Measurements from ENCODE around the gene NOP10.
A peak's percentile ranks its signal among the peaks of the same experiment; 100 is the strongest.
"Not testable (repeated sequence)": the region's sequence is repeated elsewhere in the genome, so short reads cannot be mapped to it uniquely, and the experiment has no call there.

NOP10 gene

GRCh38 chr15:34354286-34354685 lies 11.3 kb upstream of the NOP10 start:
- H3K9ac ChIP-seq (ENCODE audit: low read length), result no peak overlapping the region
- H3K4me3 ChIP-seq (ENCODE audit: insufficient read depth in 1 of 2, low read depth in 1 of 2, low read length in 2 of 2), result no peak overlapping the region
- no peaks in the 10 kb centered on the region for H3K4me1 ChIP-seq (ENCODE audit: control insufficient read depth, insufficient read depth, low read depth, low read length)
- no peak overlapping the region for H4K8ac ChIP-seq (ENCODE audit: low read length)
- no peak overlapping the region for H2BK5ac ChIP-seq (ENCODE audit: low read depth, low read length, poor library complexity, severe bottlenecking)
- no peak overlapping the region for H2AFZ ChIP-seq (ENCODE audit: low read depth, low read length)
- no peak overlapping the region for H3K23ac ChIP-seq (ENCODE audit: low read length in 2 of 2)
- no peak overlapping the region for H3K14ac ChIP-seq (ENCODE audit: low read length in 2 of 2)
- H3K36me3 ChIP-seq (ENCODE audit: control insufficient read depth in 1 of 2, insufficient read depth in 2 of 2, low read depth in 1 of 2, low read length in 2 of 2), result peaks cover 38 to 49% of the 10 kb centered on the region in 2 experiments
- no peak overlapping the region for H3K4ac ChIP-seq (ENCODE audit: low read depth in 1 of 2, low read length in 2 of 2)
- H3K27me3 ChIP-seq (ENCODE audit: control insufficient read depth in 1 of 2, insufficient read depth in 1 of 2, low read length in 2 of 2), result peaks cover 0 to 6% of the 10 kb centered on the region in 2 experiments
- H2AK5ac ChIP-seq (ENCODE audit: low read length, severe bottlenecking), result no peak overlapping the region
- H3K9me3 ChIP-seq (ENCODE audit: control insufficient read depth, low read length), result no peaks in the 10 kb centered on the region
- WGBS, result 97% methylated on average over 7 of the region's 7 CpGs
- H2BK15ac ChIP-seq (ENCODE audit: low read depth, poor library complexity, severe bottlenecking), result no peak overlapping the region
- H3K27ac ChIP-seq (ENCODE audit: low read length, poor library complexity, severe bottlenecking), result no peak overlapping the region
- H2BK12ac ChIP-seq (ENCODE audit: low read length in 2 of 2), result no peak overlapping the region
- H3K79me1 ChIP-seq (replicated peaks; ENCODE audit: low read length, poor library complexity, severe bottlenecking), result no peaks in the 10 kb centered on the region
- no peak overlapping the region for H3K4me2 ChIP-seq (ENCODE audit: low read length, poor library complexity, severe bottlenecking)
- no peak for DNase-seq
- H3K18ac ChIP-seq (ENCODE audit: low read depth in 1 of 2, low read length in 2 of 2), result no peak overlapping the region
- H4K91ac ChIP-seq (ENCODE audit: low read length), result no peak overlapping the region
- H2BK120ac ChIP-seq (ENCODE audit: low read depth, low read length), result no peak overlapping the region

GRCh38 chr15:34353627-34354026 lies 10.7 kb upstream of the NOP10 start:
- H2BK120ac ChIP-seq (ENCODE audit: low read depth, low read length), result no peak overlapping the region
- H2BK5ac ChIP-seq (ENCODE audit: low read depth, low read length, poor library complexity, severe bottlenecking), result no peak overlapping the region
- no peaks in the 10 kb centered on the region for H3K79me1 ChIP-seq (replicated peaks; ENCODE audit: low read length, poor library complexity, severe bottlenecking)
- no peak overlapping the region for H3K4me2 ChIP-seq (ENCODE audit: low read length, poor library complexity, severe bottlenecking)
- no peak overlapping the region for H3K9ac ChIP-seq (ENCODE audit: low read length)
- no peaks in the 10 kb centered on the region for H3K9me3 ChIP-seq (ENCODE audit: control insufficient read depth, low read length)
- H3K14ac ChIP-seq (ENCODE audit: low read length in 2 of 2), result no peak overlapping the region
- H2AK5ac ChIP-seq (ENCODE audit: low read length, severe bottlenecking), result no peak overlapping the region
- H2AFZ ChIP-seq (ENCODE audit: low read depth, low read length), result no peak overlapping the region
- H3K36me3 ChIP-seq (ENCODE audit: control insufficient read depth in 1 of 2, insufficient read depth in 2 of 2, low read depth in 1 of 2, low read length in 2 of 2), result peaks cover 33 to 44% of the 10 kb centered on the region in 2 experiments
- no peak overlapping the region for H2BK15ac ChIP-seq (ENCODE audit: low read depth, poor library complexity, severe bottlenecking)
- H3K18ac ChIP-seq (ENCODE audit: low read depth in 1 of 2, low read length in 2 of 2), result no peak overlapping the region
- no peak overlapping the region for H4K91ac ChIP-seq (ENCODE audit: low read length)
- no peak overlapping the region for H3K4me3 ChIP-seq (ENCODE audit: insufficient read depth in 1 of 2, low read depth in 1 of 2, low read length in 2 of 2)
- no peak overlapping the region for H4K8ac ChIP-seq (ENCODE audit: low read length)
- H3K27me3 ChIP-seq (ENCODE audit: control insufficient read depth in 1 of 2, insufficient read depth in 1 of 2, low read length in 2 of 2), result peaks cover 5 to 6% of the 10 kb centered on the region in 2 experiments
- H3K27ac ChIP-seq (ENCODE audit: low read length, poor library complexity, severe bottlenecking), result no peak overlapping the region
- no peak for DNase-seq
- no peak overlapping the region for H3K4ac ChIP-seq (ENCODE audit: low read depth in 1 of 2, low read length in 2 of 2)
- H3K4me1 ChIP-seq (ENCODE audit: control insufficient read depth, insufficient read depth, low read depth, low read length), result no peaks in the 10 kb centered on the region
- 96% methylated on average over 2 of the region's 2 CpGs for whole genome bisulfite sequencing
- no peak overlapping the region for H2BK12ac ChIP-seq (ENCODE audit: low read length in 2 of 2)
- H3K23ac ChIP-seq (ENCODE audit: low read length in 2 of 2), result no peak overlapping the region

GRCh38 chr15:34352996-34353395 lies 10.1 kb upstream of the NOP10 start:
- not testable (repeated sequence) for H2BK12ac ChIP-seq (ENCODE audit: low read length in 2 of 2); H3K4ac ChIP-seq (ENCODE audit: low read depth in 1 of 2, low read length in 2 of 2); H2BK15ac ChIP-seq (ENCODE audit: low read depth, poor library complexity, severe bottlenecking); H2AK5ac ChIP-seq (ENCODE audit: low read length, severe bottlenecking); H3K4me2 ChIP-seq (ENCODE audit: low read length, poor library complexity, severe bottlenecking); H3K4me3 ChIP-seq (ENCODE audit: insufficient read depth in 1 of 2, low read depth in 1 of 2, low read length in 2 of 2); H3K9ac ChIP-seq (ENCODE audit: low read length); H3K9me3 ChIP-seq (ENCODE audit: control insufficient read depth, low read length); DNase-seq; H3K27me3 ChIP-seq (ENCODE audit: control insufficient read depth in 1 of 2, insufficient read depth in 1 of 2, low read length in 2 of 2); H2BK120ac ChIP-seq (ENCODE audit: low read depth, low read length); H3K79me1 ChIP-seq (replicated peaks; ENCODE audit: low read length, poor library complexity, severe bottlenecking); H3K23ac ChIP-seq (ENCODE audit: low read length in 2 of 2); H3K18ac ChIP-seq (ENCODE audit: low read depth in 1 of 2, low read length in 2 of 2); H4K8ac ChIP-seq (ENCODE audit: low read length); H2BK5ac ChIP-seq (ENCODE audit: low read depth, low read length, poor library complexity, severe bottlenecking); H3K27ac ChIP-seq (ENCODE audit: low read length, poor library complexity, severe bottlenecking); H2AFZ ChIP-seq (ENCODE audit: low read depth, low read length); H3K4me1 ChIP-seq (ENCODE audit: control insufficient read depth, insufficient read depth, low read depth, low read length); H3K14ac ChIP-seq (ENCODE audit: low read length in 2 of 2); H4K91ac ChIP-seq (ENCODE audit: low read length)
- H3K36me3 ChIP-seq (ENCODE audit: control insufficient read depth in 1 of 2, insufficient read depth in 2 of 2, low read depth in 1 of 2, low read length in 2 of 2), result peaks cover 27 to 37% of the 10 kb centered on the region in 2 experiments
- WGBS, result 90% methylated on average over 7 of the region's 12 CpGs

- DNase-seq, result no peak
- Histone ChIP-seq H3K4me3 (ENCODE audit: insufficient read depth in 1 of 2, low read depth in 1 of 2, low read length in 2 of 2) (no peak overlapping the region), H3K36me3 (ENCODE audit: control insufficient read depth in 1 of 2, insufficient read depth in 2 of 2, low read depth in 1 of 2, low read length in 2 of 2) (peaks cover 4 to 13% of the 10 kb centered on the region in 2 experiments), H2BK5ac (ENCODE audit: low read depth, low read length, poor library complexity, severe bottlenecking) (no peak overlapping the region), H2BK120ac (ENCODE audit: low read depth, low read length) (peak overlapping the region; percentile 49), H4K91ac (ENCODE audit: low read length) (no peak overlapping the region), H2AK5ac (ENCODE audit: low read length, severe bottlenecking) (no peak overlapping the region), H3K4me2 (ENCODE audit: low read length, poor library complexity, severe bottlenecking) (no peak overlapping the region), H3K9ac (ENCODE audit: low read length) (no peak overlapping the region), H3K4ac (ENCODE audit: low read depth in 1 of 2, low read length in 2 of 2) (no peak overlapping the region), H3K23ac (ENCODE audit: low read length in 2 of 2) (no peak overlapping the region), H3K14ac (ENCODE audit: low read length in 2 of 2) (no peak overlapping the region), H3K18ac (ENCODE audit: low read depth in 1 of 2, low read length in 2 of 2) (no peak overlapping the region), H3K9me3 (ENCODE audit: control insufficient read depth, low read length) (no peaks in the 10 kb centered on the region), H2BK12ac (ENCODE audit: low read length in 2 of 2) (no peak overlapping the region), H3K4me1 (ENCODE audit: control insufficient read depth, insufficient read depth, low read depth, low read length) (no peaks in the 10 kb centered on the region), H3K79me1 (replicated peaks; ENCODE audit: low read length, poor library complexity, severe bottlenecking) (no peaks in the 10 kb centered on the region), H2BK15ac (ENCODE audit: low read depth, poor library complexity, severe bottlenecking) (no peak overlapping the region), H3K27ac (ENCODE audit: low read length, poor library complexity, severe bottlenecking) (no peak overlapping the region), H2AFZ (ENCODE audit: low read depth, low read length) (no peak overlapping the region), H3K27me3 (ENCODE audit: control insufficient read depth in 1 of 2, insufficient read depth in 1 of 2, low read length in 2 of 2) (peaks cover 7 to 9% of the 10 kb centered on the region in 2 experiments), H4K8ac (ENCODE audit: low read length) (no peak overlapping the region)
- 78% methylated on average over 4 of the region's 4 CpGs for WGBS
Measured at GRCh38 chr15:34349769-34350168, 6.8 kb upstream of the NOP10 start.
